H1 (cell line): ENCODE data around the gene NAMPT. TPM values are rescaled to one million over a fixed set of nuclear protein-coding genes. Genes with fewer than 3 reads are reported as not detected.

Experiments
- CTCF ChIA-PET: fragments of 300-600 bp; sonication (Branson Sonifier 250); formaldehyde crosslinking; loops from one replicate; lab custom pipeline; 2021; ENCODE audit not compliant: partially characterized antibody; lab: Charles Lee
- POLR2A ChIA-PET: fragments of 300-600 bp; sonication (Branson Sonifier 250); formaldehyde crosslinking; loops from one replicate; lab custom pipeline; 2021; ENCODE audit warnings: inconsistent platforms; ENCODE audit not compliant: partially characterized antibody; lab: Charles Lee
- DNase-seq, 2 experiments: peaks; one replicate each; pipeline versions ENCODE4 v3.0.0 to v3.0.0-alpha.2; 2010 to 2022; ENCODE audit warnings: low spot score in 2 of 2, low read depth in 1 of 2, mixed read lengths in 1 of 2
- FAIRE-seq: peaks from 2 replicates; lab custom pipeline; 2011; peaks lifted over from hg19 to GRCh38; lab: Jason Lieb, UNC
- H2AFZ ChIP-seq: 2 replicates; pipeline ENCODE4 v1.8.1; 2012; ENCODE audit warnings: low read length, inconsistent platforms
- H2AK5ac ChIP-seq: 2 replicates; pipeline ENCODE4 v1.6.1; 2013; ENCODE audit warnings: low read depth, low read length
- H2BK120ac ChIP-seq: replicated peaks from 2 replicates; pipeline ENCODE3; 2013; ENCODE audit warnings: low read depth, low read length, inconsistent platforms
- H2BK12ac ChIP-seq: 2 replicates; pipeline ENCODE4 v1.6.1; 2013; ENCODE audit warnings: low read depth, low read length
- H2BK15ac ChIP-seq: 2 replicates; pipeline ENCODE4 v1.6.1; 2013; ENCODE audit warnings: low read length
- H2BK20ac ChIP-seq: 2 replicates; pipeline ENCODE4 v1.6.1; 2013; ENCODE audit warnings: low read length
- H2BK5ac ChIP-seq: 2 replicates; pipeline ENCODE4 v1.6.1; 2013; ENCODE audit warnings: low read depth, low read length
- H3K14ac ChIP-seq: 2 replicates; pipeline ENCODE4 v1.6.1; 2013; ENCODE audit warnings: inconsistent platforms; ENCODE audit not compliant: insufficient read length
- H3K18ac ChIP-seq: 2 replicates; pipeline ENCODE4 v1.6.1; 2013; ENCODE audit warnings: low read length; ENCODE audit errors: extremely low read depth
- H3K23ac ChIP-seq: 2 replicates; pipeline ENCODE4 v1.6.1; 2013; ENCODE audit warnings: inconsistent platforms; ENCODE audit not compliant: insufficient read length
- H3K23me2 ChIP-seq: 2 replicates; pipeline ENCODE4 v1.6.1; 2013; ENCODE audit warnings: low read depth, low read length
- H3K27ac ChIP-seq: 2 replicates; pipeline ENCODE4 v1.6.1; 2011; ENCODE audit warnings: low read depth, low read length, inconsistent platforms
- H3K27me3 ChIP-seq, 4 experiments: replicated peaks in 1 of 4; 1 replicate in 1 of 4; 2 replicates in 3 of 4; pipeline versions ENCODE4 v1.6.1 to v1.8.1; 2011 to 2013; ENCODE audit warnings: low read length in 3 of 4, mild to moderate bottlenecking in 3 of 4, inconsistent platforms in 2 of 4, mixed read lengths in 2 of 4, moderate library complexity in 1 of 4; ENCODE audit not compliant: control insufficient read depth in 3 of 4, insufficient read depth in 3 of 4; ENCODE audit errors: extremely low read depth in 1 of 4
- H3K36me3 ChIP-seq, 4 experiments: 2 replicates each; pipeline versions ENCODE4 v1.6.1 to v1.8.1; 2011 to 2013; ENCODE audit warnings: mild to moderate bottlenecking in 4 of 4, low read length in 3 of 4, moderate library complexity in 2 of 4, control low read depth in 1 of 4, inconsistent platforms in 1 of 4; ENCODE audit not compliant: insufficient read depth in 4 of 4, control insufficient read depth in 2 of 4
- H3K4ac ChIP-seq: replicated peaks from 2 replicates; pipeline ENCODE3; 2013; ENCODE audit warnings: low read length, low read depth, mixed read lengths, inconsistent platforms; ENCODE audit not compliant: insufficient read length
- H3K4me1 ChIP-seq, 4 experiments: replicated peaks in 1 of 4; 1 replicate in 1 of 4; 2 replicates in 3 of 4; pipeline versions ENCODE4 v1.6.1 to v1.8.1; 2011 to 2013; ENCODE audit warnings: low read length in 3 of 4, inconsistent platforms in 2 of 4, mixed read lengths in 1 of 4; ENCODE audit not compliant: insufficient read depth in 4 of 4, control insufficient read depth in 3 of 4
- H3K4me2 ChIP-seq, 2 experiments: 2 replicates each; pipeline versions ENCODE4 v1.6.1 to v1.8.1; 2011 to 2013; ENCODE audit warnings: low read depth in 2 of 2, low read length in 2 of 2, control low read depth in 1 of 2, inconsistent platforms in 1 of 2, mild to moderate bottlenecking in 1 of 2; ENCODE audit not compliant: insufficient read depth in 1 of 2
- H3K4me3 ChIP-seq, 4 experiments: fragments of 200-600, 300-600 bp in 1 of 4; sonication (generic), shearing (Covaris generic), sonication (Bioruptor Twin) in 1 of 4; 2 replicates each; pipeline versions ENCODE4 v1.5.1 to v1.8.1; 2011 to 2016; ENCODE audit warnings: low read length in 4 of 4, low read depth in 3 of 4, control low read depth in 2 of 4, inconsistent platforms in 2 of 4, mild to moderate bottlenecking in 2 of 4, mixed read lengths in 1 of 4, moderate library complexity in 1 of 4; ENCODE audit not compliant: insufficient read depth in 2 of 4; ENCODE audit errors: extremely low read depth in 1 of 4
- H3K56ac ChIP-seq: replicated peaks from 2 replicates; pipeline ENCODE3; 2013; ENCODE audit warnings: low read depth, mild to moderate bottlenecking, mixed read lengths, low read length, inconsistent platforms; ENCODE audit not compliant: insufficient read length
- H3K79me1 ChIP-seq: 2 replicates; pipeline ENCODE4 v1.6.1; 2013; ENCODE audit warnings: low read depth, low read length, control low read depth
- H3K79me2 ChIP-seq, 2 experiments: 2 replicates each; pipeline versions ENCODE4 v1.6.1 to v1.8.1; 2012 to 2013; ENCODE audit warnings: low read length in 2 of 2, mild to moderate bottlenecking in 2 of 2, inconsistent platforms in 1 of 2; ENCODE audit not compliant: insufficient read depth in 2 of 2, control insufficient read depth in 1 of 2
- H3K9ac ChIP-seq, 4 experiments: replicated peaks in 1 of 4; 1 replicate in 1 of 4; 2 replicates in 3 of 4; pipeline versions ENCODE4 v1.6.1 to v1.8.1; 2011 to 2013; ENCODE audit warnings: low read depth in 3 of 4, low read length in 3 of 4, control low read depth in 2 of 4, mild to moderate bottlenecking in 2 of 4, moderate library complexity in 2 of 4, inconsistent platforms in 1 of 4; ENCODE audit errors: extremely low read depth in 1 of 4
- H3K9me3 ChIP-seq, 2 experiments: 2 replicates each; pipeline versions ENCODE4 v1.6.1 to v1.8.1; 2012 to 2013; ENCODE audit warnings: mild to moderate bottlenecking in 2 of 2, moderate library complexity in 2 of 2, control low read depth in 1 of 2, inconsistent platforms in 1 of 2, low read depth in 1 of 2, low read length in 1 of 2, mixed read lengths in 1 of 2; ENCODE audit not compliant: insufficient read depth in 2 of 2
- H4K20me1 ChIP-seq, 2 experiments: replicated peaks in 1 of 2; 2 replicates each; pipeline versions ENCODE3 to v1.8.1; 2011 to 2013; ENCODE audit warnings: inconsistent platforms in 2 of 2, low read length in 2 of 2, mild to moderate bottlenecking in 1 of 2; ENCODE audit not compliant: insufficient read depth in 2 of 2, control insufficient read depth in 1 of 2
- H4K5ac ChIP-seq: 2 replicates; pipeline ENCODE4 v1.6.1; 2013; ENCODE audit warnings: low read length, low read depth, mixed read lengths, inconsistent platforms; ENCODE audit not compliant: insufficient read length
- H4K8ac ChIP-seq: 2 replicates; pipeline ENCODE4 v1.8.0; 2013; ENCODE audit warnings: mild to moderate bottlenecking, moderate library complexity, low read length, inconsistent platforms; ENCODE audit not compliant: insufficient read depth; ENCODE audit errors: extremely low read depth
- H4K91ac ChIP-seq: replicated peaks from 2 replicates; pipeline ENCODE3; 2013; ENCODE audit warnings: low read length, mixed read lengths, inconsistent platforms; ENCODE audit not compliant: insufficient read length
- CTBP2 ChIP-seq: IDR thresholded peaks from 2 replicates; pipeline ENCODE4 v1.7.0; 2011; ENCODE audit warnings: borderline replicate concordance, mild to moderate bottlenecking, moderate library complexity, mixed read lengths, low read length; ENCODE audit not compliant: insufficient read depth, insufficient read length
- RXRA ChIP-seq: IDR thresholded peaks from 2 replicates; pipeline ENCODE4 v1.6.1; 2011; ENCODE audit warnings: low read depth, mild to moderate bottlenecking, low read length, moderate library complexity; ENCODE audit not compliant: insufficient read depth
- SP4 ChIP-seq: IDR thresholded peaks from 2 replicates; pipeline ENCODE4 v1.6.1; 2012; ENCODE audit warnings: low read length, inconsistent platforms
- WGBS, 2 experiments: shearing (Covaris generic) in 1 of 2; methylation state at CpG; one replicate each; pipeline versions ENCODE4 v1.1.6 to v1.1.7; 2013 to 2015; ENCODE audit warnings: low lambda C conversion rate in 2 of 2, mixed read lengths in 2 of 2, inconsistent platforms in 1 of 2, low coverage in 1 of 2, missing lambda C conversion rate in 1 of 2; ENCODE audit not compliant: insufficient replicate concordance in 2 of 2, insufficient coverage in 1 of 2, insufficient read length in 1 of 2; ENCODE audit errors: extremely low coverage in 1 of 2, missing lambda C conversion rate in 1 of 2; 5-methylcytosine and 5-hydroxymethylcytosine counted together
- polyA plus RNA-seq, 7 experiments: library from polyadenylated mRNA; depleted of rRNA in 3 of 7; stranded (reverse) in 5 of 7; unstranded in 2 of 7; fragments of >200 nt in 5 of 7; fragments of 200-250 nt in 2 of 7; gene quantifications; 1 replicate in 5 of 7; 2 replicates in 1 of 7; 4 replicates in 1 of 7; pipeline versions ENCODE4 v1.2.1 to v1.2.3, GENCODE V29; 2011 to 2013; ENCODE audit warnings: missing spikeins in 2 of 7, mixed read lengths in 2 of 7
- total RNA-seq: library from RNA; stranded (reverse); fragmentation: NEBNext Ultra II Directional; extraction: Animal tissue kit (Norgen Biotek cat#: 25700); gene quantifications from 2 replicates; pipeline ENCODE4 v1.2.1, GENCODE V29; 2021

NAMPT gene
- total and polyA plus RNA-seq, 2 of the 8 experiments (the other 6 are each of a cell fraction or from before 2014, with no cell fraction given) = 15.4 to 95.9 TPM

DNA sequence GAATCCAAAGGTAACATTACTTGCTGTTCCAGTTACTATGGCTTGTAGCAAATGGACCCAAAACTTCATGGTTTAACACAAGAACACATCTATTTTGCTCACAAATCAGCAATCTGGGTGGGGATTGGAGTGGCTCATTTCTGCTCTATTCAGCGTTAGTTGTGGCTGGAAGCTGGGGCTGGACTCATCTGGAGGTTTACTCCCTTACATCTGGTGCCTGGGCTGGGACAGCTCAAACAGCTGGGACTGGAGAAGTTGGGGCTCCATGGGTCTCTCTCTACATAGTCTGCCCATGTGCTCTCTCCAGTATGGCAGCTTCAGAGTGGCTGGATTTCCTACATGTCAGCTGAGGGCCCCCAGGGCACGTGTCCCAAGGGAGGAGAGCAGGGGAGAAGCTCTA lies 33.7 kb upstream of the NAMPT start:
- Histone ChIP-seq H4K20me1 (no peaks in the 10 kb centered on the region), H3K9ac (no peak overlapping the region), H4K8ac (no peak overlapping the region), H4K5ac (no peak overlapping the region), H3K4me1 (no peaks in the 10 kb centered on the region), H3K4me3 (no peak overlapping the region), H3K36me3 (no peaks in the 10 kb centered on the region), H3K27ac (no peak overlapping the region), H3K18ac (no peak overlapping the region), H2BK15ac (no peak overlapping the region), H2BK120ac (no peak overlapping the region), H3K4ac (no peak overlapping the region), H3K4me2 (no peak overlapping the region), H3K56ac (no peak overlapping the region), H2BK20ac (no peak overlapping the region), H3K79me1 (no peaks in the 10 kb centered on the region), H2AK5ac (no peak overlapping the region), H3K27me3 (no peaks in the 10 kb centered on the region), H4K91ac (no peak overlapping the region), H2BK5ac (no peak overlapping the region), H3K23me2 (no peaks in the 10 kb centered on the region), H3K79me2 (no peaks in the 10 kb centered on the region), H2AFZ (no peak overlapping the region), H3K23ac (no peak overlapping the region), H2BK12ac (no peak overlapping the region), H3K9me3 (peaks cover 10 to 15% of the 10 kb centered on the region in 2 experiments; a peak in 2 of 4 replicates), H3K14ac (no peak overlapping the region)
- WGBS, 2 experiments = 88% methylated on average over 2 of the region's 2 CpGs; no CpG with 5 or more reads in 1 of the 2 experiments
- TF ChIP-seq SP4 = no peak
- TF ChIP-seq CTBP2 = no peak
- TF ChIP-seq RXRA = no peak
- ChIA-PET POLR2A (no interaction called here), CTCF (no interaction called here)
- DNase-seq (no peak), FAIRE-seq (no peak)
